Skin of body (tissue), 2 donors: ENCODE data around the gene CMYA5. TPM values are rescaled to one million over a fixed set of nuclear protein-coding genes. Genes with fewer than 3 reads are reported as not detected.
"Not testable (repeated sequence)": the region's sequence is repeated elsewhere in the genome, so short reads cannot be mapped to it uniquely, and the experiment has no call there.

Source experiments
- DNase-seq: peaks from one replicate; lab custom pipeline; 2025; lab: John Stamatoyannopoulos, UW
- total RNA-seq: library from RNA; depleted of rRNA; stranded (reverse); fragments of >200 nt; gene quantifications from one replicate; pipeline ENCODE4 v1.2.3, GENCODE V29; 2014

Gene CMYA5
- total RNA-seq, 1 donor from 2014 or later = 52.9 TPM

GRCh38 chr5:79746642-79747569 is 57.3 kb downstream of the CMYA5 start:
- no peak for DNase-seq

DNA sequence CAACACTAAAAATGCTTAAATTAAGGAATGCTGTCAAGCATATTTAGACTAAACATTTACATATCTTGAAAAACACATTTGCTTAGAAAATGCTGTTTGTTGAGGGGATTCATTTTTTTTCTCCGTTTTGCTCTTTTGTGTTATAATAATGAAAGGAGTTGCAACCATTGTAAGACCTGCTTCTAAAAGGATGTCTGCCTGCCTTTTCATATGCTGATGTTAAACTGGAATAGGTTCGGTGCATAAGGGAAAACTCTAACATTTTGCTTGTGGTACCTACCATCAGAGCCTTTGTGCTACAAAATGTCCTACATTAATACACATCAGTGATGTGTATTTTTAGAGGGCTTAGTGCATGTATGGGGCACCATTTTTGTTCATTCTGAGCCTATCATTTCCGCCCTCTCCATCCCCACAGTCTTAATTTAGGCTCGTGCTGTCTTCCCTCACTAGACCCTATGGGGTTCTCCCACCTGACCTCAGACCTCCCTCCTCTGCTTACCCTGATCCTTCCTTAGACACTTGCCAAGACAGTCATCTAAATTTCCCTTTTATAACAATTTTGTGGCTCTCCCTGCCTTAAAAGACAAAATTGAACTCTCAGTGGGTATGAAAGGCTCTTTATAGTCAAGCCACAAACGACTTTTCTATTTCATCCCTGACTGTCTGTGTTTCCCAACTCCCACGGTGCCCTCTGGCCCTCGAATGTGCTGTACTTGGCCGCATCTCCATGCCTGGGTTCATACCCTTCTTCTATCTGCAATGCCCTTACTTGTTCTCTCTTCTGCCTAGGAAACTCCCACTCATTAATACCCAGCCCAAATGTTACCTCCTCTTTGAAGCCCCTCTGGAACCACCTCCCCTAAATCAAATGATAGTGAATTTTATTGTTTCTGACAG is 61.2 kb downstream of the CMYA5 start:
- no peak for DNase-seq

DNA sequence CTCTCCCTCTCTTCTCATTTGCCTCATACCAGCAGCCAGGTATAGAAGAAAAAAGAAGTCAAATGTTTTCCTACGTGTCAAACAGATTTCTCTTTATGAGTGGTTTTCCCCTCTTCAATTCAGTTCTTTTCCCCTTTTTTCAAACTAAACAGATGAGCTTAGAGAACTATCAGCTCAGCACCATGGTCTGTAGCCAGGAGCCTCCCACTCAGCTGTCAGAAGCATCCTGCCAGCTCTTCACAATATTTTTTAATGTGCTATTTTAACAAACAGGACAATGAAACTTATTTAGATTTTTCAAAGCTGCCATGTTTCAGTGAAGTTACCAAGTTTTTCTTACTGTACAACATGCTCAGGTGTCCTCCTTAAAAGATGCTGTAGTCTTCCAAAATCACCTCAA is 63.5 kb downstream of the CMYA5 start:
- DNase-seq = no peak

DNA sequence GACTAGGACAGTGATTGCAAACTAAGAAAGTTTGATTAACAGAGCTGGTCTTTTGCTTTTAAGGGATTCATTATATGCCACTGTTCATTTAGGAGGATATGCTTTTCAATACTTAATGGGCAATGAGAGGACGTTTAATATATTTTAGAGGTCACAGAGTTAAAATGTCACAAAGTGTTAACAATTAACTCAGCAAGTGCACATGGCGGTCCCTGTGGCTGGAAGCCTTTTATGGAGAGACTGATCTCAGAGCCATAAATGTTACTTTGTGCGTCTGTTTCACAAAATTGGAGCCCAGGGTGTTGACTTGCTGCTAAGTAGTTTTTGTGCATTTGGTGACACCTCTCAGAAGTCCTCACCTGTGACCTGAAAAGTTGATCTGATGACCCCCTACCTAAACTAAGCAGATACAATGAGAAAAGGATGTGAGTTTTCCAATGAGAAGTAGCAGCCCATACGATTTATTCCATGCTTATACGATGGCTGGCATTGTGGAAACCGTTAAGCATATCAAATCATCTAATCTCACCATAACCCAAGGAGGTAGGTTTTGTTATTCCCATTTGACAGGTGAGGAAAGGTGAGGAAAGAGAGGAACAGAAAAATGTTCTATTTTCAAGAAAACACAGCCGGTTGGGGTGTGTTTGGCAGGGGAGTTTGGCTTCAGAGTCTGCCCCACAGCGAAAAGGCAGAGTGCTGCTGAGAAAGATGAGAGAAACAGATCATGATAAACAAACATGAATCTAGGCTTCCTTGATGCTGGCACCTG is 64.4 kb downstream of the CMYA5 start:
- no peak for DNase-seq

DNA sequence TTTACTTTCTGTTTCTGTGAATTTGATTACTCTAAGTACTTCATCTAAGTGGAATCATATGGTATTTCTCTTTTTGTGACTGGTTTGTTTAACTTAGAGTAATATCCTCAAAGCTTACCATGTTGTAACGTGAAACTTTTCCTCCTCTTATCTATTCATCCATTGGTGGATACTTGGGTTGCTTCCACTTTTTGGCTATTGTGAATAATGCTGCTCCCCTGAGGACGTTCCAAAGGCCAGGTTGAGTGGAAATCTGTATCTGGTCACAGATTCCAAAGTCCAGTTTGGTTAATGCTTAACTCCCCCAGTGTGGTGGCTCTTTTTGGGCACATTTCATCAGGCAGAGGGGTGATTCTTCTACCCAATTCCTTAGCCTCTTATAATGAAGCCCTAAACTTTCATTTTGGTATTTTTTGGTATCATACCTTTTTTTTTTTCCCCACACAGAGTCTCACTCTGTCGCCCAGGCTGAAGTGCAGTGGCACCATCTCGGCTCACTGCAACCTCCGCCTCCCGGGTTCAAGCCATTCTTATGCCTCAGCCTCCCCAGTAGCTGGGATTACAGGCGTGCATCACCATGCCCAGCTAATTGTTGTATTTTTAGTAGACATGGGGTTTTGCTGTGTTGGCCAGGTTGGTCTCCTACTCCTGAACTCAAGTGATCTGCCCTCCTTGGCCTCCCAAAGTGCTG is 65.4 kb downstream of the CMYA5 start:
- no peak for DNase-seq

GRCh38 chr5:79756076-79756475 is 66.4 kb downstream of the CMYA5 start:
- no peak for DNase-seq

DNA sequence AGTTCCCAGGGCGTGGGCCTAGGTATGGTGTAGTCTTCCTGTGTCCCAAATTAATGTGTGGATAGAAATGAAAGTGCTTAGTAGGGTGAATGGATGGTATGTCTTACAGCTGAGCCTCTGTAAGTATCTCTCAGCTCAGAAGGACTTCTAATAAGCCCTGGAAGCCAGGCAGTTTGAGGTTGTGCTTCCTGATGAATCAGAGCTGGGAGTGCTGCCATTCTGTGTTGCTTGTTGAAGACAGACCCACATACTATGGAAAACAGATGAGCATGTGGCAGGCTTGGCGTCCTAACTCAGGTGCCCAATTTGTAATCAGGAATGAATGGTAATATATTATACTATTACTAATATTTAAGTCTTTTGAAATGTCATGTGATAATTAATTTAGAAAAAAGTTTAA is 69.8 kb downstream of the CMYA5 start:
- DNase-seq = peak; percentile 2

- no peak for DNase-seq
Measured at GRCh38 chr5:79759848-79760247, 70.2 kb downstream of the CMYA5 start.

- no peak for DNase-seq
Measured at GRCh38 chr5:79762929-79763328, 73.3 kb downstream of the CMYA5 start.

DNA sequence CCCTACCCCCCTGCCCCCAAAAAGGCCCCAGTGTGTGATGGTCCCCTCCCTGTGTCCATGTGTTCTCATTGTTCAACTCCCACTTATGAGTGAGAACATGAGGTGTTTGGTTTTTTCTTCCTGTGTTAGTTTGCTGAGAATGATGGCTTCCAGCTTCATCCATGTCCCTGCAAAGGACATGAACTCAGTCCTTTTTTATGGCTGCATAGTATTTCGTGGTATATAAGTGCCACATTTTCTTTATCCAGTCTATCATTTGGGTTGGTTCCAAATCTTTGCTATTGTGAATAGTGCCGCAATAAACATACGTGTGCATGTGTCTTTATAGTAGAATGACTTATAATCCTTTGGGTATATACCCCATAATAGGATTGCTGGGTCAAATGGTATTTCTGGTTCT is 74.5 kb downstream of the CMYA5 start:
- not testable (repeated sequence) for DNase-seq

DNA sequence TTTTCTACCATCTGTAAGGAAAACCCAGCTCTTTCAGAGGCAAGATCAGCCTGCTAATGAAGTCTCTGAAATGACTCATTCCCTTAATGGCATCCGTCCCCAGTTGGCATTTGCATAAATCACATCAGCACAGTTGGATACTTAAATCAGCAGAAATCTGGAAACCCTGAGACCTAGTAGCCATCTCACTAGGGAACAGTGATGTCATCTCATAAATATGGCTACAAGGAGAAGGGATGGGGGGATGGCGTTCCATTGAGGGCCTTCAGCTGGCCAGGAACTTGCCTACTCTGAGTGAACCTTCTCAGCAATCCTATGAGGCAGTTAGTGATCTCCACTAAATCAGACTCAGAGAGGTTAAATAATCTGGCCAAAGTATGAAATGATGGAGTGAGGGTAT is 81.8 kb downstream of the CMYA5 start:
- DNase-seq = no peak

DNA sequence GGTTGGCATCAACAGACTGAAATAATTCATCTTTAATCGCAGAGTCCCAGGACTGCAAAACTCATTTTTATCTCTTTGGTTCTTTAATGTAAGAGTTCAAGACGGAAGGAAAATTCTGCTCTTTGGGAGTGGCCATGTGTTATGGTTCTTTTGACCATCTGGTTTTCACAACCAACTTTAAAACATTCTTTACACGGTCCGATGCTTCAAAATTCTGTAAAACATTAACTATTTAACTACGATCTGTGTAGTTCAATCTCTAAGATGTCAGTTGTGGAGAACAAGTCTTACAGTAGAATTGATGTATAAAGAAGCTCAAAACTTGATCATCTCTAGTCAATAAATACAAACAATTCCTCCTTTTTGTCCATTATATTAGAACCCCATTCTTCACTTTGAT is 83.0 kb downstream of the CMYA5 start:
- DNase-seq = no peak

- no peak for DNase-seq
Measured at GRCh38 chr5:79773612-79774011, 84.0 kb downstream of the CMYA5 start.

DNA sequence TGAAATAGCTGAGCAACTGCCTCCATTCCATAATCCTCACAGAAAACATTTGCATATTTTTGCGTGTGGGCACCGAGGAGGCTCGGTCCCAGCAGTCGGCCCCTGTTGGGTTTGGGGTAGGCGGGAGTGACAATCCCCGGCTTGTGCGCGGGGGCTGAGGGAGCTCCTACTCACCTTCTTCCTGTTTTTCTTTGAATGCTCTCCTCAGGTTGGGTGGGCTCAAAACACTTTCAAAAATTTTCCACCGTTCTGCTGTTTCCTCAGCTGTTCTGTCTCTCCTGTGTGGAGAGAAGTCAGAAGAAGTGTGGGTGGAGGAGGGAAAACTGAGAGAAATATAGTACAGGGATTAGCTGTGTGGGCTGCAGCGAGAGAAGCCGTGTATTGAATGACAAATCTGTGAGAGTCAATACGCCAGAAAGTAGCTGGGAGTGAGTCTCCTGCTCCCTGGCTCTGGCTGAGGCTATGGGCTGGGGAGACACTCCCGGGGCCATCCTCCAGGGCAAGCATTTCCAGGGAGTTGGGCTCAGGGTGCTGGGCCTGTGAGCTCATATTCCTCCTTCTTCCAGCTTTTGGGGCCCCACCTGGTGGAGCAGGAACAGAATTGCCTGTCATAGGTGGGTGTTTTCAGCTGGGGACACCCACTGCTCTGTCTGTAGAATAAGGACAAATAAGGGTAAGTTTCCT is 84.7 kb downstream of the CMYA5 start:
- DNase-seq = no peak

DNA sequence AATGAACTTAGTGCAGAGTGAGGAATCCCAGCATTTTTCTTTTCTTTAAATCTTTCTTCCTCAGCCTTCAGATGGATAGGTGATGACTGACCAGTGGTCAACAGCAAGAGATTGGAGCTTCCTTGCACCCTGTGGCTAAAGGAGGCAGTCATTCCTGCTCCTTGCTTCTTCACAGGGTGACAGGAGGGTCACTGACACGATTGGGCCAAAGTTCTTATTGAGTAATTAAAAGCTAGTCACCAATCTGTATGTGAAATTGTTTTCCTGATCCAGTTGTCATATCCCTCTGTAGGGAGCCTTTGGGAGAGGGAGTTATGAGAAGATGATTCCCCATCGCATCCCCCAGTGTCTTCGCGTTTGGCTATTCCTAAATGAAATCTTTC is 85.2 kb downstream of the CMYA5 start:
- DNase-seq = no peak

GRCh38 chr5:79784741-79785140 is 95.1 kb downstream of the CMYA5 start:
- not testable (repeated sequence) for DNase-seq

DNA sequence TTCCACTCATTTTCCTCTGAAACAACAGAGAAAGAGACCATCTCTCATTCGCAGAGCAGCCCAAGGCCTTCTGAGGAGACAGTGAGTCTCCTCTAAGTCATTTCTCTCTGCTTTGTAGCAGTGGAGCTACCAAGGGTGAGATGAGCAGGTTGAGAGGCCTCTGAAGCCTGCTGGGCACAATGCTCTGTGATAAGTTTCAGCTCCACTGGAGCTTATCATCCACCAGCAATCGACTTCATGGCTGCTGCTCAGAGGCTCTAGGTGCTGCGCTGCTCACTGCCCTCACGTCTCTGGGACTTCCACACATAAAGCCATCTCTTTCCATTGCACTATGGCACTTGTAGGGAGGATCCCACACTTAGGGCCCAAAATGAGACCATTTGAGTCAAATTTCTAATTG is 96.3 kb downstream of the CMYA5 start:
- no peak for DNase-seq

- DNase-seq = no peak
Measured at GRCh38 chr5:79787448-79787847, 97.8 kb downstream of the CMYA5 start.

DNA sequence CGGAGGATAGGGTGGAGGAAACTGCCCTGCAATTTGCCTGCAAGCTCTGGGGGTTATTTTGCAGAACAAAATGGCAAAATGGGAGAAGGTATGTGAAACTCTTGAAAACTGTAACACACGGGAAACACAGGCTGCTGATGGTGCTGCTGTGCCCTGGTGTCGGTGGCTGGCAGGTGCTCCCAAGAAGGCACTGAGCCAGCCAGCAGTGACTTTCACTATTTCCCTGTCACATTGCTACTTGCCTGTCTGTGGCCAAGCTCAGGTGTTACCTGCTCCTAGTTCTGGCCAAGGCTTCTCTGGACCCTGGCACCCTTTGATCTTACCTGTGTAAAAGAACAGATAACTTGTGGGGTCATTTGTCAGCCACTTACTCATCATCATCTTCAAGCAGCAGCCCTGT is 102.2 kb downstream of the CMYA5 start:
- DNase-seq = no peak

- DNase-seq = no peak
Measured at GRCh38 chr5:79792463-79792862, 102.8 kb downstream of the CMYA5 start.
